HL-60 (cell line): ENCODE data around the gene ACTN4.

ENCODE experiments used
- DNase-seq, 2 experiments: peaks; one replicate each; pipeline ENCODE4 v3.0.0-alpha.2; 2010 to 2020; ENCODE audit warnings: low read depth in 1 of 2, low spot score in 1 of 2
- H3K27ac ChIP-seq: fragments of 250-450 bp; sonication (Bioruptor Pico); replicated peaks from 2 replicates; pipeline ENCODE4 v1.5.1; 2020; ENCODE audit warnings: mild to moderate bottlenecking, moderate library complexity
- H3K27me3 ChIP-seq: fragments of 250-450 bp; sonication (Bioruptor Pico); 2 replicates; pipeline ENCODE4 v1.5.1; 2021; ENCODE audit warnings: mild to moderate bottlenecking, moderate library complexity; ENCODE audit not compliant: insufficient read depth, poor library complexity, severe bottlenecking
- H3K4me3 ChIP-seq: replicated peaks from 2 replicates; pipeline ENCODE4 v1.5.1; 2011; ENCODE audit warnings: mild to moderate bottlenecking, control low read depth, low read length; ENCODE audit not compliant: insufficient read depth
- CTCF ChIP-seq: IDR thresholded peaks from one replicate; pipeline ENCODE4 v1.5.1; 2011; ENCODE audit warnings: low read length, control low read depth, inconsistent platforms; ENCODE audit not compliant: insufficient read depth
- GABPA ChIP-seq: IDR thresholded peaks from 2 replicates; pipeline ENCODE4 v1.6.1; 2012; ENCODE audit warnings: low read depth
- POLR2AphosphoS5 ChIP-seq: IDR thresholded peaks from 2 replicates; pipeline ENCODE4 v1.6.1; 2012; ENCODE audit warnings: low read depth
- REST ChIP-seq: IDR thresholded peaks from 2 replicates; pipeline ENCODE4 v1.6.1; 2012; ENCODE audit warnings: low read depth; ENCODE audit not compliant: insufficient replicate concordance
- SPI1 ChIP-seq: IDR thresholded peaks from 2 replicates; pipeline ENCODE4 v1.6.1; 2012; ENCODE audit warnings: low read depth, mild to moderate bottlenecking, borderline replicate concordance

The ACTN4 gene

GRCh38 chr19:38727306-38727867 is 79.9 kb downstream of the ACTN4 start:
- Histone ChIP-seq H3K27me3 (no peaks in the 10 kb centered on the region), H3K4me3 (no peak overlapping the region), H3K27ac (no peak overlapping the region)
- TF ChIP-seq GABPA = no peak
- no peak for TF ChIP-seq POLR2AphosphoS5
- no peak for TF ChIP-seq SPI1
- no peak for TF ChIP-seq CTCF
- no peak for TF ChIP-seq REST
- no peak for DNase-seq

GRCh38 chr19:38727868-38728660 is 80.6 kb downstream of the ACTN4 start:
- H3K27ac ChIP-seq = no peak overlapping the region
- H3K4me3 ChIP-seq = no peak overlapping the region
- DNase-seq = peak in 1 of 2 experiments; percentile 16
- H3K27me3 ChIP-seq = no peaks in the 10 kb centered on the region
- no peak for TF ChIP-seq POLR2AphosphoS5
- no peak for TF ChIP-seq REST
- TF ChIP-seq CTCF = no peak
- no peak for TF ChIP-seq GABPA
- no peak for TF ChIP-seq SPI1

- Histone ChIP-seq H3K4me3 (no peak overlapping the region), H3K27ac (no peak overlapping the region), H3K27me3 (no peaks in the 10 kb centered on the region)
- TF ChIP-seq POLR2AphosphoS5 (no peak), GABPA (no peak), SPI1 (no peak), CTCF (no peak), REST (no peak)
- DNase-seq = no peak
Observed at GRCh38 chr19:38728752-38729541, 81.5 kb downstream of the ACTN4 start.
